Hepatocyte (in vitro differentiated cells): Measurements from ENCODE around the gene SRD5A1. TPM values are rescaled to one million over a fixed set of nuclear protein-coding genes. Genes with fewer than 3 reads are reported as not detected.

Experiments used
- DNase-seq: peaks from one replicate; pipeline ENCODE4 v3.0.0-alpha.2; 2016; ENCODE audit warnings: low spot score
- H2AFZ ChIP-seq: fragments of 200-600 bp; sonication (generic); 2 replicates; pipeline ENCODE4 v1.6.0; 2016; ENCODE audit warnings: antibody characterized with exemption, mild to moderate bottlenecking
- H3K27ac ChIP-seq: fragments of 200-600 bp; sonication (generic); 2 replicates; pipeline ENCODE4 v1.5.1; 2016; ENCODE audit warnings: mild to moderate bottlenecking
- H3K27me3 ChIP-seq: fragments of 200-600 bp; sonication (generic); 2 replicates; pipeline ENCODE4 v1.6.1; 2016
- H3K36me3 ChIP-seq: fragments of 200-600 bp; sonication (generic); replicated peaks from 2 replicates; pipeline ENCODE4 v1.5.1; 2016; ENCODE audit warnings: low read depth; ENCODE audit not compliant: insufficient read depth
- H3K4me1 ChIP-seq: fragments of 200-600 bp; sonication (generic); 2 replicates; pipeline ENCODE4 v1.5.1; 2016; ENCODE audit warnings: mild to moderate bottlenecking, moderate library complexity; ENCODE audit not compliant: insufficient read depth
- H3K4me2 ChIP-seq: fragments of 200-600 bp; sonication (generic); 2 replicates; pipeline ENCODE4 v1.6.0; 2016
- H3K4me3 ChIP-seq: fragments of 200-600 bp; sonication (generic); 2 replicates; pipeline ENCODE4 v1.5.1; 2016; ENCODE audit warnings: mild to moderate bottlenecking
- H3K79me2 ChIP-seq: fragments of 200-600 bp; sonication (generic); 2 replicates; pipeline ENCODE4 v1.6.0; 2017; ENCODE audit warnings: mild to moderate bottlenecking
- H3K9me2 ChIP-seq: fragments of 200-600 bp; sonication (generic); replicated peaks from 2 replicates; pipeline ENCODE4 v1.6.0; 2017; ENCODE audit warnings: mild to moderate bottlenecking; ENCODE audit not compliant: insufficient read depth
- H3K9me3 ChIP-seq: fragments of 200-600 bp; sonication (generic); 2 replicates; pipeline ENCODE4 v1.5.1; 2016; ENCODE audit warnings: low read depth, mild to moderate bottlenecking
- H4K20me1 ChIP-seq: fragments of 200-600 bp; sonication (generic); 2 replicates; pipeline ENCODE4 v1.6.0; 2016; ENCODE audit warnings: mild to moderate bottlenecking; ENCODE audit not compliant: insufficient read depth, poor library complexity, severe bottlenecking
- EZH2 ChIP-seq: fragments of 200-600 bp; sonication (generic); IDR thresholded peaks from 2 replicates; pipeline ENCODE4 v1.6.1; 2016; ENCODE audit warnings: antibody characterized with exemption, mild to moderate bottlenecking, borderline replicate concordance
- EZH2phosphoT487 ChIP-seq: fragments of 200-600 bp; sonication (generic); IDR thresholded peaks from one replicate; pipeline ENCODE4 v1.6.1; 2018; ENCODE audit warnings: antibody characterized with exemption, mild to moderate bottlenecking, low read depth, moderate library complexity; ENCODE audit not compliant: unreplicated experiment, severe bottlenecking
- WGBS: methylation state at CpG from one replicate; pipeline ENCODE4 v1.1.6; 2016; ENCODE audit warnings: low lambda C conversion rate; ENCODE audit errors: missing lambda C conversion rate; 5-methylcytosine and 5-hydroxymethylcytosine counted together
- polyA plus RNA-seq: library from polyadenylated mRNA; unstranded; fragments of >200 nt; fragmentation: Nextera tagmentation; extraction: Ambion mirVana; gene quantifications from 2 replicates; pipeline ENCODE4 v1.2.1, GENCODE V29; 2016
- total RNA-seq: library from RNA; depleted of rRNA; stranded (reverse); fragments of >200 nt; gene quantifications from 2 replicates; pipeline ENCODE4 v1.2.3, GENCODE V29; 2014
- TF ChIP-seq, protein P1 (sequence below): fragments of 200-600 bp; sonication (generic); IDR thresholded peaks from 2 replicates; pipeline ENCODE4 v1.5.1; 2016; ENCODE audit warnings: antibody characterized with exemption, mild to moderate bottlenecking; ENCODE audit not compliant: poor library complexity

SRD5A1 gene
- total and polyA plus RNA-seq, 2 experiments from 2014 or later = 8.6 to 12.1 TPM

DNA sequence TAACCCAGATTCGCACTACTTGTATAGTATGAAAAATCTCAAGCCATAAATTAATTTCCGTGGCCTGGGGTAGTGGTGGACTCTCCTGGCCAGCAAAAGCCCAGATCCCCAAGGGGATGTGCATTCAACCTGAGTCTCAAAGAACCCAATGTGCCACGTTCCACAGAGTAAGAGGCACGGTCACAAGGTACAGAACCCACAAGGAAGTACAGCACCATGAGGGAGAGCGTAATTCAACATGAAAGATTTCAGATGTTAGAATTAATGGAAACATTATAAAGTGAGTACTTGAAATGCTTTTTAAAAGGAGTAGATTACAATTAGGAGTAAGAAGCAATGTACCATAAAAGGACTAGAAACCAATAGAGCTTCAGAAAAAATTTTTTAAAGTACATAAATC lies 23.4 kb downstream of the SRD5A1 start:
- H3K9me2 ChIP-seq = no peaks in the 10 kb centered on the region
- no peak overlapping the region for H3K4me2 ChIP-seq
- no peaks in the 10 kb centered on the region for H3K36me3 ChIP-seq
- H3K27ac ChIP-seq = no peak overlapping the region
- no peaks in the 10 kb centered on the region for H3K79me2 ChIP-seq
- H3K4me1 ChIP-seq = no peaks in the 10 kb centered on the region
- no peak overlapping the region for H3K4me3 ChIP-seq
- no peak for DNase-seq
- 100% methylated on average over 5 of the region's 5 CpGs for WGBS
- no peaks in the 10 kb centered on the region for H4K20me1 ChIP-seq
- no peak overlapping the region for H2AFZ ChIP-seq
- no peaks in the 10 kb centered on the region for H3K27me3 ChIP-seq
- peaks cover 5% of the 10 kb centered on the region for H3K9me3 ChIP-seq
- TF ChIP-seq EZH2 = no peak
- TF ChIP-seq, protein P1, sequence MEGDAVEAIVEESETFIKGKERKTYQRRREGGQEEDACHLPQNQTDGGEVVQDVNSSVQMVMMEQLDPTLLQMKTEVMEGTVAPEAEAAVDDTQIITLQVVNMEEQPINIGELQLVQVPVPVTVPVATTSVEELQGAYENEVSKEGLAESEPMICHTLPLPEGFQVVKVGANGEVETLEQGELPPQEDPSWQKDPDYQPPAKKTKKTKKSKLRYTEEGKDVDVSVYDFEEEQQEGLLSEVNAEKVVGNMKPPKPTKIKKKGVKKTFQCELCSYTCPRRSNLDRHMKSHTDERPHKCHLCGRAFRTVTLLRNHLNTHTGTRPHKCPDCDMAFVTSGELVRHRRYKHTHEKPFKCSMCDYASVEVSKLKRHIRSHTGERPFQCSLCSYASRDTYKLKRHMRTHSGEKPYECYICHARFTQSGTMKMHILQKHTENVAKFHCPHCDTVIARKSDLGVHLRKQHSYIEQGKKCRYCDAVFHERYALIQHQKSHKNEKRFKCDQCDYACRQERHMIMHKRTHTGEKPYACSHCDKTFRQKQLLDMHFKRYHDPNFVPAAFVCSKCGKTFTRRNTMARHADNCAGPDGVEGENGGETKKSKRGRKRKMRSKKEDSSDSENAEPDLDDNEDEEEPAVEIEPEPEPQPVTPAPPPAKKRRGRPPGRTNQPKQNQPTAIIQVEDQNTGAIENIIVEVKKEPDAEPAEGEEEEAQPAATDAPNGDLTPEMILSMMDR = no peak

DNA sequence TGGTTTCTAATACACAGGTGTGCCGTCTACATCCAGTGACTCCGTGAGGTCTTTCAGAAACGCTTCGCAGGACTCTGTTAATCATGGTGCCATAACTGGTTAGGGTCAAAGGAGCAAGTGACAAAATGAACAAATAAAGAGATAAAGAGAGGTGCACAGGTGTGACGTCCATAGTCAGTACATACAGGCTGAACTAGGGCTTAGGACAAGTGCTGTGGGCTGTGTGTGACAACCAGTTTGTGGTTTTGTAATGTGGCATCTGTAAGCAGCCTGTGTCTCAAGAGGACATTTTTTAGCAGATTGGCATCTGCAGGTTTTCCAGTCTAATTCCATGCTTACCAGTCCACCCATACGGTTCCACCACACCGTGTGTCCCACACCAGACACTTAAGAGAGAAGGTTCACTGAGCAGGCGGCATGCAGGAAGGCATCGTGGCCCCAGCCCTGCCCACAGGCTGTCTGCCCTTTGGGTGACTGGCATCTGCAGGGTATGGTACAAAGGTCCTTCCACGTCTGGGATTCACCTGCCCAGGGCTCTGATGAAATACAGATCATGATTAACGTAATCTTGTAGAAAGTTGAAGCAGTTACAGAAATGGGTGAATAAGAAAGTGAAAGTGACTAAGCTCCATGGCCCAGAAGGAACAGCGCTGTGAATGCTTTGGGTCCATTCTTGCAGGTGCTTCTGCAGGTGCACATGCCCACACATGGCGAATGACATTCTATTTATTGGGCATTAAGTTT lies 26.9 kb downstream of the SRD5A1 start:
- no peak overlapping the region for H3K4me2 ChIP-seq
- peaks cover 5% of the 10 kb centered on the region for H3K9me3 ChIP-seq
- no peaks in the 10 kb centered on the region for H3K4me1 ChIP-seq
- TF ChIP-seq EZH2 (no peak), EZH2phosphoT487 (no peak)
- TF ChIP-seq, protein P1 = no peak
- H3K79me2 ChIP-seq = no peaks in the 10 kb centered on the region
- no peaks in the 10 kb centered on the region for H3K36me3 ChIP-seq
- H4K20me1 ChIP-seq = no peaks in the 10 kb centered on the region
- H3K27me3 ChIP-seq = no peaks in the 10 kb centered on the region
- H3K9me2 ChIP-seq = no peaks in the 10 kb centered on the region
- no peak overlapping the region for H2AFZ ChIP-seq
- no peak for DNase-seq
- WGBS = 96% methylated on average over 13 of the region's 13 CpGs
- no peak overlapping the region for H3K27ac ChIP-seq
- no peak overlapping the region for H3K4me3 ChIP-seq

DNA sequence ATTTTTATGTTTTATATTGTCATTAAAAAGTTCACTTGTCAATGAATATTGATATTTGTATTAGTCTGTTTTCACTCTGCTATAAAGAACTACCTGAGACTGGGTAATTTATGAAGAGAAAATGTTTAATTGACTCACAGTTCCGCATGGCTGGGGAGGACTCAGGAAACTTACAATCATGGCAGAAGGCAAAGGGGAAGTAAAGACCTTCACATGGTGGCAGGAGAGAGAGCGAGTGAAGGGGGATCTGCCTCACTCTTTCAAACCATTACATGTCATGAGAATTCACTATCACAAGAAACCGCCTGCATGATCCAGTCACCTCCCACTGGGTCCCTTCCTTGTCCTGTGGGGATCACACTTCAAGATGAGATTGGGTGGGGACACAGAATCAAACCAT lies 27.4 kb downstream of the SRD5A1 start:
- 99% methylated on average over 3 of the region's 3 CpGs for WGBS
- no peaks in the 10 kb centered on the region for H3K36me3 ChIP-seq

More for the DNA sequence above, 27.4 kb downstream of the SRD5A1 start:
- no peak for DNase-seq
- no peak overlapping the region for H3K27ac ChIP-seq
- H3K4me3 ChIP-seq = no peak overlapping the region
- no peaks in the 10 kb centered on the region for H4K20me1 ChIP-seq
- TF ChIP-seq, protein P1 = no peak
- TF ChIP-seq EZH2phosphoT487 (no peak), EZH2 (no peak)
- no peak overlapping the region for H3K4me2 ChIP-seq
- H2AFZ ChIP-seq = no peak overlapping the region
- H3K27me3 ChIP-seq = no peaks in the 10 kb centered on the region
- no peaks in the 10 kb centered on the region for H3K79me2 ChIP-seq
- peaks cover 5% of the 10 kb centered on the region for H3K9me3 ChIP-seq
- H3K9me2 ChIP-seq = no peaks in the 10 kb centered on the region
- no peaks in the 10 kb centered on the region for H3K4me1 ChIP-seq
